ENCODE data around the gene CHRND. TPM values are rescaled to one million over a fixed set of nuclear protein-coding genes. Genes with fewer than 3 reads are reported as not detected.
A peak's percentile ranks its signal among the peaks of the same experiment; 100 is the strongest.

The CHRND gene
- total RNA-seq, 2 experiments from 2014 or later: not detected

DNA sequence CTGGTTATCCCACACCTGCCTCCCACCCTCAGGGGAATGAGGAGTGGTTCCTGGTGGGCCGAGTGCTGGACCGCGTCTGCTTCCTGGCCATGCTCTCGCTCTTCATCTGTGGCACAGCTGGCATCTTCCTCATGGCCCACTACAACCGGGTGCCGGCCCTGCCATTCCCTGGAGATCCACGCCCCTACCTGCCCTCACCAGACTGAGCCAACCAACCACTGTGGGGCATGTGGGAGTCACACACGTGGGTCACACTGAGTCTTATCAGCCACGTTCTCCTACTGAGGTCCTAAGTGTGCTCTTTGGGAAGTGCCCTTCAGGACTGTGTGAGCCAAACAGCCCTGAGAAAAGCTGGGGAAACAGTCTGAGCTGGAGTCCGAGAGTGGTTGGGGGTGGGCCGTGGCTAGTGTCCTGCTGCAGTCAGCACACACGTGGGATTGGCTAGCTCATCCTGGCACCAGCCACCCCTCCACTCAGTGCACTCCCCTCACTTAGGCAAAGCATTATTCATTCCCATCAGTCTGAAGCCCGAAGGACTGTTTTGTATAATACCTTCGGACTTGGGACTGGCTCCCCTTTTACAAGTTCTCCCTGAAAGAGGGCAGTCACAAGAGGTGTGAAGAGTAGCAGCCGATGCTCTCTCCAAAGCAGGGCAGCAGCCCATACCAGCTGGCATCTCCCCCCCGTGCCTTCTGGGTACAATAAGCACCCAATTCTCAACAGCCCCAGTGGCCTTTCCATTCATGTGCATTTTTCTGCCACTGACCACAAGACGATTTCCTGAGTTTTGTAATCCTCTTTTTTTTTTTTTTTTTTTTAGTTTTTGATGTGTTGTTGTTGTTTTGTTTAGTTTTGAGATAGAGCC is 19.8 kb downstream of the CHRND start:
- Mint-ChIP-seq H3K27ac (no peak overlapping the region), H3K9me3 (peaks cover 4% of the 10 kb centered on the region), H3K36me3 (ENCODE audit: low read depth) (peaks cover 47% of the 10 kb centered on the region), H3K27me3 (no peaks in the 10 kb centered on the region), H3K4me3 (no peak overlapping the region), H3K4me1 (ENCODE audit: low read depth) (peaks cover 38% of the 10 kb centered on the region)
- TF ChIP-seq, protein P1, sequence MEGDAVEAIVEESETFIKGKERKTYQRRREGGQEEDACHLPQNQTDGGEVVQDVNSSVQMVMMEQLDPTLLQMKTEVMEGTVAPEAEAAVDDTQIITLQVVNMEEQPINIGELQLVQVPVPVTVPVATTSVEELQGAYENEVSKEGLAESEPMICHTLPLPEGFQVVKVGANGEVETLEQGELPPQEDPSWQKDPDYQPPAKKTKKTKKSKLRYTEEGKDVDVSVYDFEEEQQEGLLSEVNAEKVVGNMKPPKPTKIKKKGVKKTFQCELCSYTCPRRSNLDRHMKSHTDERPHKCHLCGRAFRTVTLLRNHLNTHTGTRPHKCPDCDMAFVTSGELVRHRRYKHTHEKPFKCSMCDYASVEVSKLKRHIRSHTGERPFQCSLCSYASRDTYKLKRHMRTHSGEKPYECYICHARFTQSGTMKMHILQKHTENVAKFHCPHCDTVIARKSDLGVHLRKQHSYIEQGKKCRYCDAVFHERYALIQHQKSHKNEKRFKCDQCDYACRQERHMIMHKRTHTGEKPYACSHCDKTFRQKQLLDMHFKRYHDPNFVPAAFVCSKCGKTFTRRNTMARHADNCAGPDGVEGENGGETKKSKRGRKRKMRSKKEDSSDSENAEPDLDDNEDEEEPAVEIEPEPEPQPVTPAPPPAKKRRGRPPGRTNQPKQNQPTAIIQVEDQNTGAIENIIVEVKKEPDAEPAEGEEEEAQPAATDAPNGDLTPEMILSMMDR (IDR thresholded peaks at IDR 0.05): no peak
- CTCF ChIA-PET: no interaction called here
- POLR2A ChIA-PET: interaction anchor here (1.2 kb wide), 1 partner anchor 44 kb away, joined by 3 read pairs; no protein-coding TSS in a partner anchor
- ATAC-seq (no peak), DNase-seq (no peak)
- intact Hi-C loops (cut with micrococcal nuclease): no loop called here

DNA sequence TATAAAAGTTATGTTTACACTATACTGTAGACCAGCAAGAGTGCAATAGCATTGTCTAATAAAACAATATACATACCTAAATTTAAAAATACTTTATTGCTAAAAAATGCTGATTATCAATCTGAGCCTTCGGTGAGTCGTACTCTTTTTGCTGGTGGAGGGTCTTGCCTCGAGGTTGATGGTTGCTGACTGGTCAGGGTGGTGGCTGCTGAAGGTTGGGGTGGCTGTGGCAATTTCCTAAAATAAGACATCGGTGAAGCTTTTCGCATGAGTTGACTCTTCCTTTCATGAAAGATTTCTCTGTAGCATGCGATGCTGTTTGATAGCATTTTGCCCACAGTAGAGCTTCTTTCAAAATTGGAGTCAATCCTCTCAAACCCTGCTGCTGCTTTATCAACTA is 22.0 kb downstream of the CHRND start:
- no peak overlapping the region for H3K4me3 Mint-ChIP-seq
- CTCF ChIA-PET: interaction anchor here (1.3 to 1.5 kb wide), 2 partner anchors 26 to 101 kb away, joined by 3 to 7 read pairs; no protein-coding TSS in a partner anchor

DNA sequence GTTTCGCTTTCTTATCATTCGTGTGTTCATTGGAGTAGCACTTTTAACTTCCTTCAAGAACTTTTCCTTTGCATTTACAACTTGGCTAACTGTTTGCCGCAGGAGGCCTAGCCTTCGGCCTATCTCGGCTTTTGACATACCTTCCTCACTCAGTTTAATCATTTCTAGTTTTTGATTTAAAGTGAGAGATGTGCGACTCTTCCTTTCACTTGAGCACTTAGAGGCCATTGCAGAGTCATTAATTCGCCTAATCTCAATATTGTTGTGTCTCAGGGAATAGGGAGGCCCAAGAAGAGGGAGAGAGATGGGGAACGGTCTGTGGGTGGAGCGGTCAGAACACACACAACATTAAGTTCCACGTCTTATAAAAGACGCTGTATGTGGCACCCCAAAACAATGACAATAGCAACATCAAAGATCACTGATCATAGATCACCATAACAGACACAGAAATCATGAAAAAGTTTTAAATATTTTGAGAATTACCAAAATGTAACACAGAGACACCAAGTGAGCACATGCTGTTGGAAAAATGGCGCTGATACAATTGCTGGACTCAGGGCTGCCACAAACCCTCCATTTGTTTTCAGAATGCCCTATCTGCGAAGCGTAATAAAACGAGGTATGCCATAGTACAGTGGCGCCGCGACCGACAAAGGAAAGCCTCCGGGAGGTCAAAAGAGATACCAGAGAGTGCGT is 23.8 kb downstream of the CHRND start:
- DNase-seq (no peak), ATAC-seq (peak; percentile 15)
- H3K9me3 Mint-ChIP-seq: peaks cover 4% of the 10 kb centered on the region
- peaks cover 59% of the 10 kb centered on the region for H3K36me3 Mint-ChIP-seq (ENCODE audit: low read depth)
- H3K4me1 Mint-ChIP-seq (ENCODE audit: low read depth): peaks cover 65% of the 10 kb centered on the region
- POLR2A ChIA-PET: interaction anchor here (1.4 kb wide), 2 partner anchors 10 to 13 kb away, joined by 6 to 7 read pairs; no protein-coding TSS in a partner anchor
- CTCF ChIA-PET: interaction anchor here (0.6 to 1.3 kb wide), 2 partner anchors 11 to 12 kb away, joined by 3 to 4 read pairs; no protein-coding TSS in a partner anchor
- TF ChIP-seq, protein P1 (IDR thresholded peaks at IDR 0.05): no peak
- peak overlapping the region; percentile 99 for H3K27ac Mint-ChIP-seq
- intact Hi-C loops (cut with micrococcal nuclease): no loop called here
- H3K4me3 Mint-ChIP-seq: peak overlapping the region; percentile 90
- no peaks in the 10 kb centered on the region for H3K27me3 Mint-ChIP-seq

More for the DNA sequence above, 22.0 kb downstream of the CHRND start:
- ATAC-seq: no peak
- peaks cover 49% of the 10 kb centered on the region for H3K4me1 Mint-ChIP-seq (ENCODE audit: low read depth)
- POLR2A ChIA-PET: no interaction called here
- H3K27ac Mint-ChIP-seq: no peak overlapping the region
- intact Hi-C loops (cut with micrococcal nuclease): no loop called here
- H3K36me3 Mint-ChIP-seq (ENCODE audit: low read depth): peaks cover 58% of the 10 kb centered on the region
- DNase-seq: no peak
- no peaks in the 10 kb centered on the region for H3K27me3 Mint-ChIP-seq
- peaks cover 4% of the 10 kb centered on the region for H3K9me3 Mint-ChIP-seq
- TF ChIP-seq, protein P1 (IDR thresholded peaks at IDR 0.05): no peak

DNA sequence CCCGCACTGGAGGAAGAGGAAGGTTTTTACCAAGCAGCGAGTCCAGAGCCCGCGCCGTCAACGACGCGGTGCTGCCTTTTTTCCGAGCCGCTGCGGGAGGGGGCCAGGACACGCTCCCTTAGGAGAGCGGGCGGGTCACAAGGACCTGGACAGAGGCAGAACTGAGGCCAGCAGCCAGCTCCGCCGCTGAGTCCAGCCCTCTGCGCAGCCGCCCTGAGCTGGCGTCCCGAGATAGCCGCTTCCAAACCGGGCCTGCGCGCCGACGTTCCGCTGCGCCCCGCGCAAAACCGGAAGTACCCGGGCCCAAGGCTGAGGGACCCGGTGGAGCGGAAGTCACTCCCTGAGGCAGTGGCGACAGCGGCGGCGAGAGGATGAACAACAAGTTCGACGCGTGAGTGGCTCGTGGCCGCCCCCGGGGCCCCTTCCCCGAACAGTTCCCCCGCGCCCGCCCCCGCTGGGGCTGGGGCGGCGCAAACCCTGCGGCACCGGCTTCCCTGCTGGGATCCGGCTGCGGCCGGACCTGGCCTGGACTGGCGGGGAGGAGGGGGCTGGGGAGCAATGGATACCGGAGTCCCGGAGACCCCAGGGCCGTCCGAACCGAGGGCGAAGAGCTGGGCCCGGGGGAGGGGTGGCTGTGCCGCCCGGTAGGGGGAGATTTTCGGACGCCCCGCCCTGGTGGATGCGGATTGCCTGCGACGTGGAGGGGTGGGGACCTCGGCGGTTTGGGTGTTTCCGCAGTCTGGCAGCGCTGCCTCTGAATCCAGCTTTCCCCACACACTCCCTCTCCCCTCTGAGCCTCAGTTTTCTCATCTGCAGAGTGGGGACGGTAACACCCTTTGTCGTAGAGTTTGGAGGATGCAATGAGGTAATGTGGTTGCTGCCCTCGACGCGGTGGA is 24.6 kb downstream of the CHRND start, which contains the start of the genes EIF4E2 and TIGD1:
Gene EIF4E2 (plus strand): TSS at position 336 of the 896 bp plus-strand sequence. CDS start 36 bp downstream, at position 372.
Gene TIGD1 (minus strand): TSS at position 204 of the 896 bp plus-strand sequence. CDS start 675 bp downstream, outside the sequence.
- ChIA-PET CTCF (interaction anchor here (0.6 to 1.3 kb wide), 3 partner anchors 12 to 13 kb away, joined by 3 to 4 read pairs (median 3); no protein-coding TSS in a partner anchor), POLR2A (interaction anchor here (0.5 to 1.4 kb wide), 9 partner anchors 10 to 714 kb away, joined by 3 to 7 read pairs (median 3); no protein-coding TSS in a partner anchor)
- intact Hi-C loops (cut with micrococcal nuclease): no loop called here
- TF ChIP-seq, protein P1 (IDR thresholded peaks at IDR 0.05): peak; percentile 37
- peak; percentile 95 for DNase-seq
- Mint-ChIP-seq H3K27ac (peak within 1 kb of the TSS; percentile 99), H3K4me1 (ENCODE audit: low read depth) (peaks cover 65% of the 10 kb centered on the region), H3K4me3 (peak within 1 kb of the TSS; percentile 90), H3K27me3 (no peaks in the 10 kb centered on the region), H3K9me3 (peaks cover 4% of the 10 kb centered on the region), H3K36me3 (ENCODE audit: low read depth) (peaks cover 59% of the 10 kb centered on the region)
- ATAC-seq: peak; percentile 94
